H9 (cell line): ENCODE results near the gene PQBP1. TPM values are rescaled to one million over a fixed set of nuclear protein-coding genes. Genes with fewer than 3 reads are reported as not detected.

ENCODE experiments used
- DNase-seq: peaks from one replicate; pipeline ENCODE4 v3.0.0-alpha.2; 2017
- H2AFZ ChIP-seq: one replicate; pipeline ENCODE4 v1.6.1; 2013; ENCODE audit warnings: mild to moderate bottlenecking, low read length, control low read depth, moderate library complexity
- H2AK5ac ChIP-seq: 2 replicates; pipeline ENCODE4 v1.6.1; 2013; ENCODE audit warnings: low read length, control low read depth, mixed read lengths; ENCODE audit not compliant: insufficient read length
- H2BK120ac ChIP-seq: one replicate; pipeline ENCODE4 v1.6.1; 2013; ENCODE audit warnings: low read depth, mild to moderate bottlenecking, low read length, control low read depth, inconsistent platforms; ENCODE audit not compliant: poor library complexity, severe bottlenecking
- H2BK12ac ChIP-seq: 2 replicates; pipeline ENCODE4 v1.6.1; 2013; ENCODE audit warnings: low read length, control low read depth, mixed read lengths, low read depth; ENCODE audit not compliant: insufficient read length
- H2BK15ac ChIP-seq: 2 replicates; pipeline ENCODE4 v1.6.1; 2013; ENCODE audit warnings: low read depth, low read length, control low read depth
- H2BK20ac ChIP-seq: one replicate; pipeline ENCODE4 v1.6.1; 2013; ENCODE audit warnings: low read depth, mild to moderate bottlenecking, low read length, control low read depth, inconsistent platforms; ENCODE audit not compliant: poor library complexity, severe bottlenecking
- H2BK5ac ChIP-seq: 2 replicates; pipeline ENCODE4 v1.6.1; 2013; ENCODE audit warnings: low read length, control low read depth, mixed read lengths; ENCODE audit not compliant: insufficient read length
- H3K14ac ChIP-seq: 2 replicates; pipeline ENCODE4 v1.6.1; 2013; ENCODE audit warnings: low read length, control low read depth; ENCODE audit not compliant: insufficient read depth
- H3K18ac ChIP-seq: 2 replicates; pipeline ENCODE4 v1.6.1; 2013; ENCODE audit warnings: low read depth, mild to moderate bottlenecking, mixed read lengths, low read length, control low read depth; ENCODE audit not compliant: insufficient read length
- H3K23ac ChIP-seq: 2 replicates; pipeline ENCODE4 v1.6.1; 2013; ENCODE audit warnings: low read length, control low read depth, mixed read lengths, low read depth; ENCODE audit not compliant: insufficient read length
- H3K23me2 ChIP-seq: 2 replicates; pipeline ENCODE4 v1.6.1; 2013; ENCODE audit warnings: low read depth, mild to moderate bottlenecking, mixed read lengths, low read length, control low read depth; ENCODE audit not compliant: insufficient read length, poor library complexity, severe bottlenecking
- H3K27ac ChIP-seq: 2 replicates; pipeline ENCODE4 v1.5.1; 2013; ENCODE audit warnings: low read length, control low read depth, mixed read lengths, low read depth; ENCODE audit not compliant: insufficient read length
- H3K27me3 ChIP-seq: 2 replicates; pipeline ENCODE4 v1.6.1; 2013; ENCODE audit warnings: low read length, control low read depth, inconsistent platforms; ENCODE audit not compliant: insufficient read depth
- H3K4ac ChIP-seq: 2 replicates; pipeline ENCODE4 v1.6.1; 2013; ENCODE audit warnings: low read depth, mild to moderate bottlenecking, control low read depth, inconsistent platforms, low read length, moderate library complexity
- H3K4me1 ChIP-seq: 2 replicates; pipeline ENCODE4 v1.6.1; 2013; ENCODE audit warnings: low read length, control low read depth, inconsistent platforms; ENCODE audit not compliant: insufficient read depth
- H3K4me2 ChIP-seq: 2 replicates; pipeline ENCODE4 v1.6.1; 2013; ENCODE audit warnings: low read length, control low read depth, mixed read lengths; ENCODE audit not compliant: insufficient read length, insufficient read depth
- H3K56ac ChIP-seq: 2 replicates; pipeline ENCODE4 v1.6.1; 2013; ENCODE audit warnings: low read depth, mild to moderate bottlenecking, mixed read lengths, low read length, control low read depth; ENCODE audit not compliant: insufficient read length
- H3K79me1 ChIP-seq: 2 replicates; pipeline ENCODE4 v1.6.1; 2013; ENCODE audit warnings: low read depth, mild to moderate bottlenecking, moderate library complexity, low read length, control low read depth, inconsistent platforms; ENCODE audit not compliant: insufficient read depth, poor library complexity, severe bottlenecking
- H3K79me2 ChIP-seq: 2 replicates; pipeline ENCODE4 v1.6.1; 2013; ENCODE audit warnings: low read length, control low read depth, inconsistent platforms; ENCODE audit not compliant: insufficient read depth
- H3K9ac ChIP-seq: 2 replicates; pipeline ENCODE4 v1.6.1; 2013; ENCODE audit warnings: low read length, control low read depth, mixed read lengths; ENCODE audit not compliant: insufficient read length; ENCODE audit errors: extremely low read depth
- H3K9me3 ChIP-seq: one replicate; pipeline ENCODE4 v1.6.1; 2013; ENCODE audit warnings: low read depth, low read length, inconsistent platforms; ENCODE audit not compliant: control insufficient read depth
- H3T11ph ChIP-seq: one replicate; pipeline ENCODE4 v1.6.1; 2013; ENCODE audit warnings: mild to moderate bottlenecking, low read length, control low read depth, inconsistent platforms
- H4K20me1 ChIP-seq: one replicate; pipeline ENCODE4 v1.6.1; 2013; ENCODE audit not compliant: control insufficient read depth, insufficient read length, insufficient read depth
- H4K5ac ChIP-seq: 2 replicates; pipeline ENCODE4 v1.6.1; 2013; ENCODE audit warnings: low read depth, mild to moderate bottlenecking, mixed read lengths, low read length, control low read depth; ENCODE audit not compliant: insufficient read length
- H4K8ac ChIP-seq: replicated peaks from 2 replicates; pipeline ENCODE4 v1.6.1; 2013; ENCODE audit warnings: low read length, control low read depth, mixed read lengths, low read depth; ENCODE audit not compliant: insufficient read length
- H4K91ac ChIP-seq: 2 replicates; pipeline ENCODE4 v1.6.1; 2013; ENCODE audit warnings: low read depth, mild to moderate bottlenecking, moderate library complexity, mixed read lengths, low read length, control low read depth; ENCODE audit not compliant: insufficient read length
- H3K27ac Mint-ChIP-seq, 3 experiments: 2 replicates in 2 of 3; 3 replicates in 1 of 3; pipeline ENCODE4 v1.8.0; 2020 to 2021; ENCODE audit warnings: mixed read lengths in 3 of 3, mild to moderate bottlenecking in 1 of 3, moderate library complexity in 1 of 3
- H3K27me3 Mint-ChIP-seq: 2 replicates; pipeline ENCODE4 v1.8.0; 2021; ENCODE audit warnings: low read depth, mild to moderate bottlenecking, moderate library complexity, mixed read lengths
- H3K36me3 Mint-ChIP-seq, 3 experiments: 2 replicates in 2 of 3; 3 replicates in 1 of 3; pipeline ENCODE4 v1.8.0; 2020 to 2021; ENCODE audit warnings: low read depth in 3 of 3, mixed read lengths in 3 of 3; ENCODE audit not compliant: insufficient read depth in 1 of 3
- H3K4me1 Mint-ChIP-seq, 2 experiments: 2 replicates each; pipeline ENCODE4 v1.8.0; 2020; ENCODE audit warnings: mixed read lengths in 2 of 2
- H3K4me3 Mint-ChIP-seq, 2 experiments: 2 replicates in 1 of 2; 3 replicates in 1 of 2; pipeline ENCODE4 v1.8.0; 2020 to 2021; ENCODE audit warnings: mild to moderate bottlenecking in 2 of 2, mixed read lengths in 2 of 2, moderate library complexity in 1 of 2
- H3K9me3 Mint-ChIP-seq, 2 experiments: 2 replicates in 1 of 2; 3 replicates in 1 of 2; pipeline ENCODE4 v1.8.0; 2020; ENCODE audit warnings: mild to moderate bottlenecking in 2 of 2, mixed read lengths in 2 of 2, moderate library complexity in 1 of 2
- WGBS: extraction: QIAGEN DNeasy Blood & Tissue Kit; methylation state at CpG from one replicate; pipeline ENCODE4 v1.1.7; 2013; ENCODE audit warnings: missing lambda C conversion rate, low lambda C conversion rate, mixed read lengths; ENCODE audit not compliant: insufficient read length; ENCODE audit errors: extremely low coverage; 5-methylcytosine and 5-hydroxymethylcytosine counted together
- total RNA-seq: library from RNA; stranded (reverse); gene quantifications from 2 replicates; pipeline ENCODE4 v1.2.1, GENCODE V29; 2021
- TF ChIP-seq, protein P1 (sequence below): fragments of 200-600 bp; sonication (generic); conservative IDR thresholded peaks from 3 replicates; pipeline ENCODE4 v1.8.0; 2021; ENCODE audit warnings: antibody characterized with exemption, mild to moderate bottlenecking

Gene PQBP1
- total RNA-seq, 1 experiment from 2014 or later = 87.9 TPM

GRCh38 chrX:48892896-48893295 is 4.8 kb upstream of the PQBP1 start:
- no peak overlapping the region for H2BK15ac ChIP-seq
- no peak overlapping the region for H2AFZ ChIP-seq
- no peaks in the 10 kb centered on the region for H4K20me1 ChIP-seq
- H3K4me1 Mint-ChIP-seq = peaks cover 10 to 18% of the 10 kb centered on the region in 2 experiments
- TF ChIP-seq, protein P1, sequence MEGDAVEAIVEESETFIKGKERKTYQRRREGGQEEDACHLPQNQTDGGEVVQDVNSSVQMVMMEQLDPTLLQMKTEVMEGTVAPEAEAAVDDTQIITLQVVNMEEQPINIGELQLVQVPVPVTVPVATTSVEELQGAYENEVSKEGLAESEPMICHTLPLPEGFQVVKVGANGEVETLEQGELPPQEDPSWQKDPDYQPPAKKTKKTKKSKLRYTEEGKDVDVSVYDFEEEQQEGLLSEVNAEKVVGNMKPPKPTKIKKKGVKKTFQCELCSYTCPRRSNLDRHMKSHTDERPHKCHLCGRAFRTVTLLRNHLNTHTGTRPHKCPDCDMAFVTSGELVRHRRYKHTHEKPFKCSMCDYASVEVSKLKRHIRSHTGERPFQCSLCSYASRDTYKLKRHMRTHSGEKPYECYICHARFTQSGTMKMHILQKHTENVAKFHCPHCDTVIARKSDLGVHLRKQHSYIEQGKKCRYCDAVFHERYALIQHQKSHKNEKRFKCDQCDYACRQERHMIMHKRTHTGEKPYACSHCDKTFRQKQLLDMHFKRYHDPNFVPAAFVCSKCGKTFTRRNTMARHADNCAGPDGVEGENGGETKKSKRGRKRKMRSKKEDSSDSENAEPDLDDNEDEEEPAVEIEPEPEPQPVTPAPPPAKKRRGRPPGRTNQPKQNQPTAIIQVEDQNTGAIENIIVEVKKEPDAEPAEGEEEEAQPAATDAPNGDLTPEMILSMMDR = no peak
- H3K27me3 ChIP-seq = no peaks in the 10 kb centered on the region
- H3K56ac ChIP-seq = no peak overlapping the region
- no peak overlapping the region for H4K91ac ChIP-seq
- no peak overlapping the region for H3K4me2 ChIP-seq
- H3K79me1 ChIP-seq = peaks cover 3% of the 10 kb centered on the region
- no peak overlapping the region for H2BK12ac ChIP-seq
- no peak overlapping the region for H3K18ac ChIP-seq
- H3K4me3 Mint-ChIP-seq = peak overlapping the region in 1 of 2 experiments; percentile 76; a peak in 3 of 5 replicates
- H3K9me3 Mint-ChIP-seq = peaks cover 68 to 71% of the 10 kb centered on the region in 2 experiments
- H3K27ac Mint-ChIP-seq = no peak overlapping the region
- peaks cover 23 to 30% (median 26%) of the 10 kb centered on the region in 3 experiments for H3K36me3 Mint-ChIP-seq
- no peak overlapping the region for H3K27ac ChIP-seq
- no peaks in the 10 kb centered on the region for H3K9me3 ChIP-seq
- no peak overlapping the region for H2BK5ac ChIP-seq
- no peaks in the 10 kb centered on the region; the same call in 1 of the 2 replicates for H3K4me1 ChIP-seq
- no peak overlapping the region for H2BK20ac ChIP-seq
- H4K8ac ChIP-seq = no peak overlapping the region
- no peak overlapping the region for H3T11ph ChIP-seq
- no peak overlapping the region for H2AK5ac ChIP-seq
- peaks cover 9% of the 10 kb centered on the region for H3K23me2 ChIP-seq
- DNase-seq = no peak
- no peaks in the 10 kb centered on the region; the same call in 1 of the 2 replicates for H3K79me2 ChIP-seq
- no peak overlapping the region for H3K9ac ChIP-seq
- H3K4ac ChIP-seq = no peak overlapping the region
- no CpG with 5 or more reads among the region's 4 CpGs for WGBS
- no peak overlapping the region for H2BK120ac ChIP-seq
- peaks cover 8% of the 10 kb centered on the region for H3K27me3 Mint-ChIP-seq
- no peak overlapping the region for H3K23ac ChIP-seq
- no peak overlapping the region for H4K5ac ChIP-seq
- no peak overlapping the region for H3K14ac ChIP-seq
